SJSA1 (cell line): ENCODE results near the gene PRKN. TPM values are rescaled to one million over a fixed set of nuclear protein-coding genes. Genes with fewer than 3 reads are reported as not detected.
"Not testable (repeated sequence)": the region's sequence is repeated elsewhere in the genome, so short reads cannot be mapped to it uniquely, and the experiment has no call there.

Experiments
- DNase-seq, 2 experiments: peaks; one replicate each; pipeline ENCODE4 v3.0.0-alpha.2; 2015 to 2020; ENCODE audit warnings: low spot score in 2 of 2, low read depth in 1 of 2
- H3K27ac ChIP-seq: fragments of 250-450 bp; sonication (Bioruptor Pico); 2 replicates; pipeline ENCODE4 v1.5.1; 2020; ENCODE audit warnings: mild to moderate bottlenecking, moderate library complexity
- H3K27me3 ChIP-seq: fragments of 250-450 bp; sonication (Bioruptor Pico); replicated peaks from 2 replicates; pipeline ENCODE4 v1.5.1; 2020; ENCODE audit warnings: mild to moderate bottlenecking, moderate library complexity
- H3K36me3 ChIP-seq: fragments of 250-450 bp; sonication (Bioruptor Pico); 2 replicates; pipeline ENCODE4 v1.5.1; 2020; ENCODE audit warnings: mild to moderate bottlenecking
- H3K4me1 ChIP-seq: fragments of 250-450 bp; sonication (Bioruptor Pico); replicated peaks from 2 replicates; pipeline ENCODE4 v1.6.1; 2021; ENCODE audit warnings: mild to moderate bottlenecking
- H3K4me3 ChIP-seq: fragments of 250-450 bp; sonication (Bioruptor Pico); 2 replicates; pipeline ENCODE4 v1.5.1; 2020; ENCODE audit warnings: mild to moderate bottlenecking
- H3K9me3 ChIP-seq: fragments of 250-450 bp; sonication (Bioruptor Pico); replicated peaks from 2 replicates; pipeline ENCODE4 v1.5.1; 2020; ENCODE audit warnings: mild to moderate bottlenecking
- total RNA-seq: library from RNA; depleted of rRNA; stranded (reverse); fragments of >200 nt; shearing (Covaris generic); gene quantifications from 2 replicates; pipeline ENCODE4 v1.2.3, GENCODE V29; 2014

Gene PRKN
- total RNA-seq, 1 experiment from 2014 or later, result not detected

GRCh38 chr6:162408826-162409535 lies 318.6 kb downstream of the PRKN start:
- no peaks in the 10 kb centered on the region for H3K36me3 ChIP-seq
- H3K4me1 ChIP-seq, result no peaks in the 10 kb centered on the region
- H3K9me3 ChIP-seq, result no peaks in the 10 kb centered on the region; the same call in 1 of the 2 replicates
- H3K27ac ChIP-seq, result no peak overlapping the region
- no peaks in the 10 kb centered on the region for H3K27me3 ChIP-seq
- no peak overlapping the region for H3K4me3 ChIP-seq
- DNase-seq, result no peak

DNA sequence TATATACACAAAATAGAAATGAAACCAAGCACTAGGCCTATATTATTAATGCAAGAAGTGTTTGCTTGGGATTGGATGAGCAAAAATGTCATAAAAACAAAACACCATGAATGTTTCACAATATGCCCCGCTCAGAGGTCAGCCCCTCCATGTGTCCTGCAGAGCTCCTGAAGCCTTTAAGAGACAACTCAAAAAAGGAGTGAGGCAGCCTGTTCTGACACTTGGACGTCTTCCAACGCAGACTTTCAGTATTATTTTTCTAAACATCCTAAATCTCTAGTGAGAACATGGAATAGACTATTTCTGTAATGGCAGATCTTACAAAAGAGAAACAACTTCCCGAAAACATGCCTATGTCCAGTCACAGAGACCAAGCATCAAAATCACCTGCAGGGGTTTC lies 322.6 kb downstream of the PRKN start:
- Histone ChIP-seq H3K36me3 (no peaks in the 10 kb centered on the region), H3K27me3 (no peaks in the 10 kb centered on the region), H3K27ac (no peak overlapping the region), H3K9me3 (no peaks in the 10 kb centered on the region; the same call in 1 of the 2 replicates), H3K4me1 (no peaks in the 10 kb centered on the region), H3K4me3 (no peak overlapping the region)
- no peak for DNase-seq

- H3K4me3 ChIP-seq, result no peak overlapping the region
- DNase-seq, result no peak
- no peaks in the 10 kb centered on the region for H3K4me1 ChIP-seq
- no peaks in the 10 kb centered on the region; the same call in 1 of the 2 replicates for H3K9me3 ChIP-seq
- H3K27me3 ChIP-seq, result no peaks in the 10 kb centered on the region
- H3K27ac ChIP-seq, result no peak overlapping the region
- H3K36me3 ChIP-seq, result no peaks in the 10 kb centered on the region
Measured at GRCh38 chr6:162403031-162403430, 324.5 kb downstream of the PRKN start.

DNA sequence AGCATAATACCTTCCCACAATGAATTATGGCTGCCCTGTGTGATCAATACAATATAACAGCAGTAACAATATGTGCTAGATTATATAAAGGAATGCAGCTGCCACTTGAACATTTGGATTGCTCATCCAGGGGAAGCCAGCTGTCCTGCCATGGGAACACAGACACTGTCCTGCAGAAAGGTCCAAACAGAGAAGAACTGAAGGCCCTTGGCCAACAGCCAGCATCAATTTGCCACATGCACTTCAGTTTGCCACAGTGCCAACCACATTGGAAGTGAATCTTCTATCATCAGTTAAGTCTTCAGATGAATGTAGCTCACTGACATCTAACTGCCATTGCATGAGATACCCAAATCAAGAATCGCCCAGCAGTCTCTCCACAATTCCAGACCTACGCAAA lies 332.4 kb downstream of the PRKN start:
- no peaks in the 10 kb centered on the region for H3K27me3 ChIP-seq
- H3K9me3 ChIP-seq, result peaks cover 6% of the 10 kb centered on the region; the same call in 1 of the 2 replicates
- no peaks in the 10 kb centered on the region for H3K36me3 ChIP-seq
- no peaks in the 10 kb centered on the region for H3K4me1 ChIP-seq
- no peak overlapping the region for H3K4me3 ChIP-seq
- DNase-seq, result no peak
- no peak overlapping the region for H3K27ac ChIP-seq

- not testable (repeated sequence) for H3K9me3 ChIP-seq, DNase-seq, H3K36me3 ChIP-seq, H3K27me3 ChIP-seq, H3K4me1 ChIP-seq, H3K4me3 ChIP-seq, H3K27ac ChIP-seq
Measured at GRCh38 chr6:162390961-162391811, 336.4 kb downstream of the PRKN start.

DNA sequence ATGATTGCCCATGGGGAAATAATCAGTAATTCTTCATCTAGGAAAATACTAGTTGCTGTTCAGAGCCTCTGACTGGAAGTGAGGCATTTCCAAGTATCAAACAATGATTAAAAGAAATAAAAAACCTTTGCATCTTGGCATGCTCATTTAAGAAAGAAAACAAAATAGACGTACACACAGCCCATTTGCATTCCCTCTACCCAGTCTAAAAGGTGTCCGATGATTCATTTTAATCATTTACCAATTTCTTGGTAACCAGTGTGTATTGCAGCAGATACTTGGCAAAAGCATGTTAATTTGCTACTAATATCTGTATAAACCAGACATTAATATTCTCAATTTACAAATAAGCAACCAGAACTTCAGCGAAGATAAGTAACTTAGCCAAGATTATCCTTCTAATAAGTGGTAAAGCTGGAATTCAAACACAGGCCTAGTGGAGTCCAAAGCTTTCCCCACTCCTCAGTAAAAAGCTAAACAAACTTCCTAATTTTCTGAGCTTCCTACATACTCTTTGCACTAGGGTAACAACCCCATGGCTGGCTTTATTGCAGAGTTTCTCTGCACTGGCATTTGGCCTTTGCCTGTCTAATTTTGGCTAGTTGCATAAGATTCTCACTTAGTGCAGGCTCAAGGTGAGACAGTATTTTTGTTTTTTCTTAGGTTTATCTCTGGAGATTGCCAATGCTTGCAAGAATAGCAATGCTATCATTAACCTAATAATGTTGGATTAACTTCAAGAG lies 338.1 kb downstream of the PRKN start:
- Histone ChIP-seq H3K9me3 (peaks cover 8% of the 10 kb centered on the region; the same call in 1 of the 2 replicates), H3K27me3 (no peaks in the 10 kb centered on the region), H3K4me3 (no peak overlapping the region), H3K36me3 (no peaks in the 10 kb centered on the region), H3K27ac (no peak overlapping the region), H3K4me1 (no peaks in the 10 kb centered on the region)
- DNase-seq, result no peak

GRCh38 chr6:162388383-162388777 lies 339.2 kb downstream of the PRKN start:
- Histone ChIP-seq H3K9me3 (0 out of 2 replicates have a peak, but pooled peaks cover 11% of the 10 kb centered on the region), H3K27me3 (no peaks in the 10 kb centered on the region), H3K4me1 (no peaks in the 10 kb centered on the region), H3K4me3 (no peak overlapping the region), H3K36me3 (no peaks in the 10 kb centered on the region), H3K27ac (no peak overlapping the region)
- no peak for DNase-seq

DNA sequence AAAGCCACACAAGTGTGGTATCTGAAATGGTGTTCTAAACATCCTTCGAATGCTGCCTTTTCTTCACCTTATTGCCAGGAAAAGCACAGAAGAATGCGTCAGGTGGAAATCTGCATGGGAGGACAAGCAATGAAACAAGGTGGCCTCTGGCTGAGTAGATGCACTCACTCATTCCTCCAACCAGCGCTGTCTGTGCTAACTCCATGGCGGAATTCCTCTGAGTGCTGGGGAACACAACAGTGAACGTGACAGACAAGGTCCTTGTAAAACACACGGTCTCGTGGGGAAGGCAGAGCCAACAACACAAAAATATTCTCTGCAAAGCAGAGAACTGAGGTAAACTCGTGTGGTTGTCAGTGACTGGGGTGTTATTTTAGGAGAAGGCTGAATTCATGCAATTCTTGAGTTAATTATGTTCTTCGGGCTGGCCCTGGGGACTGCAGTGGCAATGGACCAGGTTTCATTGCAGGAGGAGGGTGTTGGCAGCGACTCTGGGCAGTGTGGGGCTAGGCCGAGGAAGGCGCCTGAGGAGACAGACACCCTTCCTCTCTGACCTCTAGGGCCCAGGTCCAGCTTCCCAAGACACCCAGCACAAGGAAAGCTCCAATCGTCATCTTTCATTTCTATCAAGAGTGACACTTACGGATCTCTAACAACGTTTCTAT lies 339.7 kb downstream of the PRKN start:
- no peaks in the 10 kb centered on the region for H3K27me3 ChIP-seq
- no peak overlapping the region for H3K27ac ChIP-seq
- no peak for DNase-seq
- H3K4me1 ChIP-seq, result no peaks in the 10 kb centered on the region
- 0 out of 2 replicates have a peak, but pooled peaks cover 11% of the 10 kb centered on the region for H3K9me3 ChIP-seq
- H3K36me3 ChIP-seq, result no peaks in the 10 kb centered on the region
- H3K4me3 ChIP-seq, result no peak overlapping the region

DNA sequence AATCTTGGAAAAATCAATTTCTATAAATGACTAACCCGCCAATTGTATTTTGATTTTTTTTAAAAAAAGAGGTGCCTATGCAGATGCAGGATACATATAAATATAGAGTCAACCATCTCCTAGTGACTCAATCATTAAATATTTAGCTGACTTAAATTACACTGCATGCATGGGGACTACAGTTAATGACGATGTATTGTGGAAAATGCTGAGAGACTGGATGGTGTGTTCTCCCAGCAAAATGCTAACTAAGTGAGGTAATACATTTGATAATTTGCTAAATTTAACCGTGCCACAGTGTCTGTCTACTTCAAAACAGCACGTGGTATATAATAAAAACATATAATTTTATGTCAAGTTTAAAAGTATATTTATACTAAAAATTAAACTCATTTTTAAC lies 341.6 kb downstream of the PRKN start:
- Histone ChIP-seq H3K27me3 (no peaks in the 10 kb centered on the region), H3K36me3 (no peaks in the 10 kb centered on the region), H3K4me3 (no peak overlapping the region), H3K27ac (no peak overlapping the region), H3K4me1 (no peaks in the 10 kb centered on the region), H3K9me3 (0 out of 2 replicates have a peak, but pooled peaks cover 11% of the 10 kb centered on the region)
- no peak for DNase-seq

GRCh38 chr6:162379757-162380409 lies 347.7 kb downstream of the PRKN start:
- Histone ChIP-seq H3K4me3 (no peak overlapping the region), H3K36me3 (no peaks in the 10 kb centered on the region), H3K27ac (no peak overlapping the region), H3K4me1 (no peaks in the 10 kb centered on the region), H3K9me3 (peaks cover 3% of the 10 kb centered on the region), H3K27me3 (no peaks in the 10 kb centered on the region)
- DNase-seq, result no peak

DNA sequence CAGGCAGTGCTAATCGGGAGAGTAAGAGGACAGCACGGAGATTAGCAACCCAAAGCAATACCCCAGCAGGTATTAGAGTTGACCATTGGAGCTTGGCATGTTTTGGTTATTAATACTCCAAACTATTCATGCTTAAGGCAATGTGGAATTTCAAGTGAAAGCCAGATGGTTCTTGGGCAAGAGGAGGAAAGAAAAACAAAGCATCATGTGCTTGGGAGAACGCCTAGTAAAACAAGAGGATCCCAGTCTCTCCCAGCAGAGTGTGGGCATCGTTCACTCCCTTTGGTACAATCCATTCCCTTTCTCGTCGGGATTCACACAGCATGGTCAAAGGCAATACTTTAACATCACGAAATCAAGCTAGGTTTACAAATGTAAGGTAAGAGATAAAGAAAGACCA lies 349.8 kb downstream of the PRKN start:
- Histone ChIP-seq H3K9me3 (peaks cover 3% of the 10 kb centered on the region), H3K4me1 (no peaks in the 10 kb centered on the region), H3K27me3 (no peaks in the 10 kb centered on the region), H3K36me3 (no peaks in the 10 kb centered on the region), H3K27ac (no peak overlapping the region), H3K4me3 (no peak overlapping the region)
- no peak for DNase-seq

GRCh38 chr6:162373868-162374267 lies 353.7 kb downstream of the PRKN start:
- Histone ChIP-seq H3K27ac (no peak overlapping the region), H3K27me3 (no peaks in the 10 kb centered on the region), H3K9me3 (peaks cover 3% of the 10 kb centered on the region; the same call in 1 of the 2 replicates), H3K4me3 (no peak overlapping the region), H3K4me1 (no peaks in the 10 kb centered on the region), H3K36me3 (no peaks in the 10 kb centered on the region)
- DNase-seq, result no peak

GRCh38 chr6:162373192-162373591 lies 354.4 kb downstream of the PRKN start:
- no peaks in the 10 kb centered on the region for H3K27me3 ChIP-seq
- H3K4me1 ChIP-seq, result no peaks in the 10 kb centered on the region
- no peak overlapping the region for H3K27ac ChIP-seq
- DNase-seq, result no peak
- H3K9me3 ChIP-seq, result peaks cover 3% of the 10 kb centered on the region; the same call in 1 of the 2 replicates
- H3K36me3 ChIP-seq, result no peaks in the 10 kb centered on the region
- H3K4me3 ChIP-seq, result no peak overlapping the region
